Liver (tissue), 3 donors: ENCODE results near the gene CALCR.

Experiments
- ATF3 ChIP-seq: IDR thresholded peaks from 2 replicates; pipeline ENCODE4 v1.6.1; 2016; ENCODE audit warnings: antibody characterized with exemption
- EGR1 ChIP-seq, 2 donors: IDR thresholded peaks; 2 replicates each; pipeline ENCODE4 v1.6.1; 2016 to 2018; ENCODE audit warnings: antibody characterized with exemption in 2 of 2, low read depth in 2 of 2
- FOXA1 ChIP-seq: IDR thresholded peaks from 2 replicates; pipeline ENCODE4 v1.6.1; 2016; ENCODE audit warnings: antibody characterized with exemption
- JUND ChIP-seq, 2 donors: IDR thresholded peaks; 2 replicates each; pipeline ENCODE4 v1.6.1; 2016; ENCODE audit warnings: antibody characterized with exemption in 2 of 2
- RAD21 ChIP-seq, 2 donors: IDR thresholded peaks; 2 replicates each; pipeline ENCODE4 v1.6.1; 2016; ENCODE audit warnings: antibody characterized with exemption in 2 of 2, mild to moderate bottlenecking in 2 of 2
- SP1 ChIP-seq: IDR thresholded peaks from 2 replicates; pipeline ENCODE4 v1.6.1; 2018; ENCODE audit warnings: antibody characterized with exemption, mild to moderate bottlenecking
- TAF1 ChIP-seq: conservative IDR thresholded peaks from 2 replicates; pipeline ENCODE4 v1.6.1; 2016; ENCODE audit warnings: antibody characterized with exemption, mild to moderate bottlenecking
- YY1 ChIP-seq: IDR thresholded peaks from 2 replicates; pipeline ENCODE4 v1.6.1; 2016; ENCODE audit warnings: antibody characterized with exemption, mild to moderate bottlenecking
- ZBTB33 ChIP-seq: IDR thresholded peaks from 2 replicates; pipeline ENCODE4 v1.6.1; 2016; ENCODE audit warnings: antibody characterized with exemption
- TF ChIP-seq, protein P1 (sequence below): fragments of 150-350 bp; IDR thresholded peaks from 2 replicates; pipeline ENCODE4 v1.5.1; 2017; ENCODE audit warnings: improper control_type of control experiment, low read depth, low read length; ENCODE audit not compliant: missing input control
- TF ChIP-seq, protein P2 (sequence below): IDR thresholded peaks from 2 replicates; pipeline ENCODE4 v1.6.1; 2016; ENCODE audit warnings: antibody characterized with exemption
- TF ChIP-seq, protein P3 (sequence below): IDR thresholded peaks from 2 replicates; pipeline ENCODE4 v1.6.1; 2016; ENCODE audit warnings: antibody characterized with exemption, mild to moderate bottlenecking
- donor health status: healthy.
- donor health status: healthy.

- TF ChIP-seq, protein P1, sequence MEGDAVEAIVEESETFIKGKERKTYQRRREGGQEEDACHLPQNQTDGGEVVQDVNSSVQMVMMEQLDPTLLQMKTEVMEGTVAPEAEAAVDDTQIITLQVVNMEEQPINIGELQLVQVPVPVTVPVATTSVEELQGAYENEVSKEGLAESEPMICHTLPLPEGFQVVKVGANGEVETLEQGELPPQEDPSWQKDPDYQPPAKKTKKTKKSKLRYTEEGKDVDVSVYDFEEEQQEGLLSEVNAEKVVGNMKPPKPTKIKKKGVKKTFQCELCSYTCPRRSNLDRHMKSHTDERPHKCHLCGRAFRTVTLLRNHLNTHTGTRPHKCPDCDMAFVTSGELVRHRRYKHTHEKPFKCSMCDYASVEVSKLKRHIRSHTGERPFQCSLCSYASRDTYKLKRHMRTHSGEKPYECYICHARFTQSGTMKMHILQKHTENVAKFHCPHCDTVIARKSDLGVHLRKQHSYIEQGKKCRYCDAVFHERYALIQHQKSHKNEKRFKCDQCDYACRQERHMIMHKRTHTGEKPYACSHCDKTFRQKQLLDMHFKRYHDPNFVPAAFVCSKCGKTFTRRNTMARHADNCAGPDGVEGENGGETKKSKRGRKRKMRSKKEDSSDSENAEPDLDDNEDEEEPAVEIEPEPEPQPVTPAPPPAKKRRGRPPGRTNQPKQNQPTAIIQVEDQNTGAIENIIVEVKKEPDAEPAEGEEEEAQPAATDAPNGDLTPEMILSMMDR: no peak
- TF ChIP-seq YY1 (no peak), TAF1 (no peak), ATF3 (no peak), FOXA1 (no peak), EGR1 (IDR thresholded peaks at IDR 0.05; ENCODE audit: low read depth in 2 of 2) (no peak), RAD21 (IDR thresholded peaks at IDR 0.05) (no peak), JUND (IDR thresholded peaks at IDR 0.05) (no peak), ZBTB33 (no peak), SP1 (no peak)
- TF ChIP-seq, protein P2, sequence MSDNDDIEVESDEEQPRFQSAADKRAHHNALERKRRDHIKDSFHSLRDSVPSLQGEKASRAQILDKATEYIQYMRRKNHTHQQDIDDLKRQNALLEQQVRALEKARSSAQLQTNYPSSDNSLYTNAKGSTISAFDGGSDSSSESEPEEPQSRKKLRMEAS: no peak
- TF ChIP-seq, protein P3, sequence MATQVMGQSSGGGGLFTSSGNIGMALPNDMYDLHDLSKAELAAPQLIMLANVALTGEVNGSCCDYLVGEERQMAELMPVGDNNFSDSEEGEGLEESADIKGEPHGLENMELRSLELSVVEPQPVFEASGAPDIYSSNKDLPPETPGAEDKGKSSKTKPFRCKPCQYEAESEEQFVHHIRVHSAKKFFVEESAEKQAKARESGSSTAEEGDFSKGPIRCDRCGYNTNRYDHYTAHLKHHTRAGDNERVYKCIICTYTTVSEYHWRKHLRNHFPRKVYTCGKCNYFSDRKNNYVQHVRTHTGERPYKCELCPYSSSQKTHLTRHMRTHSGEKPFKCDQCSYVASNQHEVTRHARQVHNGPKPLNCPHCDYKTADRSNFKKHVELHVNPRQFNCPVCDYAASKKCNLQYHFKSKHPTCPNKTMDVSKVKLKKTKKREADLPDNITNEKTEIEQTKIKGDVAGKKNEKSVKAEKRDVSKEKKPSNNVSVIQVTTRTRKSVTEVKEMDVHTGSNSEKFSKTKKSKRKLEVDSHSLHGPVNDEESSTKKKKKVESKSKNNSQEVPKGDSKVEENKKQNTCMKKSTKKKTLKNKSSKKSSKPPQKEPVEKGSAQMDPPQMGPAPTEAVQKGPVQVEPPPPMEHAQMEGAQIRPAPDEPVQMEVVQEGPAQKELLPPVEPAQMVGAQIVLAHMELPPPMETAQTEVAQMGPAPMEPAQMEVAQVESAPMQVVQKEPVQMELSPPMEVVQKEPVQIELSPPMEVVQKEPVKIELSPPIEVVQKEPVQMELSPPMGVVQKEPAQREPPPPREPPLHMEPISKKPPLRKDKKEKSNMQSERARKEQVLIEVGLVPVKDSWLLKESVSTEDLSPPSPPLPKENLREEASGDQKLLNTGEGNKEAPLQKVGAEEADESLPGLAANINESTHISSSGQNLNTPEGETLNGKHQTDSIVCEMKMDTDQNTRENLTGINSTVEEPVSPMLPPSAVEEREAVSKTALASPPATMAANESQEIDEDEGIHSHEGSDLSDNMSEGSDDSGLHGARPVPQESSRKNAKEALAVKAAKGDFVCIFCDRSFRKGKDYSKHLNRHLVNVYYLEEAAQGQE: no peak
Observed at GRCh38 chr7:93432130-93432529, 142.4 kb downstream of the CALCR start.
